Measurements from ENCODE around the gene MAGI2.

MAGI2 gene

DNA sequence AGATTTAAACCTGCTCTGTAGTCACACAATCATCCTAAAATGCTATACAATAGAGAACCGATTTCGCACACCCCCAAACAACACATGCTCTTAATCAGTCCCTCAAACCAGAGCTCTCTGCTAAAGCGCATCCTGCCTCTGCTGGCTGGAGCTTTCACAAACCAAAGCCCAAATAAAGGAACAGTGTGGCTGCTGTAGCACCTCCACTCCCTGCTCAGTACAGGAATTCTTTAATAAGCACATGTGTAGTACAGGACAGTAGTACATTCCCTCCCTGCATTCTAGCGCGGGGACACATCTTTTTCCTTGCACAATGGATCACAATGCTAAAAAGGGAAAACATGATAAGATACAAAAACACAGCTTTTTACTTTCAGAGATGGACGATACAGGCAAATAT, 684.6 kb downstream of the MAGI2 start:
- H3K27ac ChIP-seq, result no peak overlapping the region
- CTCF ChIA-PET, result no interaction called here
- TF ChIP-seq, protein P1, sequence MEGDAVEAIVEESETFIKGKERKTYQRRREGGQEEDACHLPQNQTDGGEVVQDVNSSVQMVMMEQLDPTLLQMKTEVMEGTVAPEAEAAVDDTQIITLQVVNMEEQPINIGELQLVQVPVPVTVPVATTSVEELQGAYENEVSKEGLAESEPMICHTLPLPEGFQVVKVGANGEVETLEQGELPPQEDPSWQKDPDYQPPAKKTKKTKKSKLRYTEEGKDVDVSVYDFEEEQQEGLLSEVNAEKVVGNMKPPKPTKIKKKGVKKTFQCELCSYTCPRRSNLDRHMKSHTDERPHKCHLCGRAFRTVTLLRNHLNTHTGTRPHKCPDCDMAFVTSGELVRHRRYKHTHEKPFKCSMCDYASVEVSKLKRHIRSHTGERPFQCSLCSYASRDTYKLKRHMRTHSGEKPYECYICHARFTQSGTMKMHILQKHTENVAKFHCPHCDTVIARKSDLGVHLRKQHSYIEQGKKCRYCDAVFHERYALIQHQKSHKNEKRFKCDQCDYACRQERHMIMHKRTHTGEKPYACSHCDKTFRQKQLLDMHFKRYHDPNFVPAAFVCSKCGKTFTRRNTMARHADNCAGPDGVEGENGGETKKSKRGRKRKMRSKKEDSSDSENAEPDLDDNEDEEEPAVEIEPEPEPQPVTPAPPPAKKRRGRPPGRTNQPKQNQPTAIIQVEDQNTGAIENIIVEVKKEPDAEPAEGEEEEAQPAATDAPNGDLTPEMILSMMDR (conservative IDR thresholded peaks at IDR 0.05; ENCODE audit: low read depth), result no peak
- POLR2A ChIA-PET (ENCODE audit: low non-redundant PET), result no interaction called here
- DNase-seq (ENCODE audit: low spot score), result no peak

DNA sequence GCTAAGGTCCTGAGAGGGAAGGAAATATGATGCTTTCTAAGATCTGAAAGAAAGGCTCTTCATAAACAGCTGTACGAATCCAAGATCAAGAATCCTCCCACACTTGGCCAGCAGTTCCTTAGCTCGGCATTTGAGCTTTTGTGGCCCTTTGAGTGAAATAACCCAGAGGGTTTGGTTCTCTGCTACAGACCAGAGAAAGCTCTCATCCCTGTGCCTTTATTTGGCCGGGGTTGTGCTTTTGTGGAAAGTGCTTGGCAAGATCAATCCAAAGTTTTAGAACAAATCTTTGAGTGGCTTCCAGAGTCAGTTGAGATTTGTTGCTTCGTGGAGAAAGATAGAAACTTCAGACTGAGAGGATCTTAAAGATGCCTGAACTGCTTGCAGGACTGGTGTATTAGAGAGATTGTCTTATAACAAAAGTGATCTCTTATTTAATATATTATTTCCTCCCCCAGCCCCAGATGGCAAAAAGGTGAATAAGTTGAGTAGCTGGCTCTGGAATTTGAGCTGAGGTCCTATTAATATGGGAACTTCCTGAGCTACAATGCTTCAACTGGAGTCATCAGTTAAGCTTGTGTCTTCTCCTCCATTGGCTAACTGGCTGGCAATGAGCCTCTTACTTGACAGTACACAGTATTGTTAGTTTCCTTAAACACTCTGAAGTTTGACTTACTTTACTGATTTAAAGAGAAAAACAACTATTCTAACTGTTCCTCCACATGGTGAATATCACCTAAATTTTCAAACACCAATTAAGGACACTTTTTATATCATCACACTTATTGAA, 687.3 kb downstream of the MAGI2 start:
- no peak overlapping the region for H3K27ac ChIP-seq
- ChIA-PET POLR2A (ENCODE audit: low non-redundant PET) (no interaction called here), CTCF (no interaction called here)
- no peak for DNase-seq (ENCODE audit: low spot score)
- TF ChIP-seq, protein P1 (conservative IDR thresholded peaks at IDR 0.05; ENCODE audit: low read depth), result no peak

DNA sequence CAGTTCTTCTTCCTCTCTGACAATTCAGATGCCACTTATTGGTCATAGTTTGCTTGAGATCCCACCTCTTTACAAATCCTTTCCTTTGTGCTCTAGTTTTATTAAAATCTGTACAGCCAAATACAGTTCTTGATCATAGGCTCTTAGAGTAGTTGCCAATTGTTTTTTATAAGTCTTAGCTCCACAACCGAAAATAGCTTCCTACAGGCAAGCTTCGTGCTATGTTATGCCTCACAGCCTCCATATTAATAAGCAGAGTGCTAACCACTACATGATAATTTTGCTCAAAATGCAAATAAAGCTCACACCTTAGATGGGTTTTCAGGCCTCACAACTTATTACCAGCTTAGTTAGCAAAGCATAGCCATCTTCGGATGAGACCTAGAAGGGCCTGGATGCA, 688.9 kb downstream of the MAGI2 start:
- TF ChIP-seq, protein P1 (conservative IDR thresholded peaks at IDR 0.05; ENCODE audit: low read depth), result no peak
- DNase-seq (ENCODE audit: low spot score), result no peak
- H3K27ac ChIP-seq, result no peak overlapping the region
- CTCF ChIA-PET, result interaction anchor here (0.7 kb wide), 1 partner anchor 23 kb away, joined by 3 read pairs; no protein-coding TSS in a partner anchor
- POLR2A ChIA-PET (ENCODE audit: low non-redundant PET), result no interaction called here

DNA sequence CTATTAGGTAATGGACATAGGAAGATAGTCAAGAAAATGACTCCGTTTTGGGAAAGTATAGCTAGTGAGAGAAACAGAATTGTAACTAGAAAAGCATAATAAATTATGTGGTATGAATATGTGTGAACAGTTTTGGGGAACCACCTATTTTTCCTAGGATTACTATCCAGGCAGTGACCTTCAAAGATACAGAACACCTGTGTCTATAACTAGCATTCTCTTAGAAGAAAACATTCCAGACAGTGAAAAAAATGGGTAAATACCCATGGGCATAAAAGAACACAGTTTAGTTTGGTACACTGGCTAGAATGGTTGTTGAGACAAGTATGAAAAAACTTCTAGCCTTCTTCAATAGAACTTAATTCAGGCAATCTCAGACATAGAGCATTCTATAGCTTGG, 690.8 kb downstream of the MAGI2 start:
- POLR2A ChIA-PET (ENCODE audit: low non-redundant PET), result no interaction called here

DNA sequence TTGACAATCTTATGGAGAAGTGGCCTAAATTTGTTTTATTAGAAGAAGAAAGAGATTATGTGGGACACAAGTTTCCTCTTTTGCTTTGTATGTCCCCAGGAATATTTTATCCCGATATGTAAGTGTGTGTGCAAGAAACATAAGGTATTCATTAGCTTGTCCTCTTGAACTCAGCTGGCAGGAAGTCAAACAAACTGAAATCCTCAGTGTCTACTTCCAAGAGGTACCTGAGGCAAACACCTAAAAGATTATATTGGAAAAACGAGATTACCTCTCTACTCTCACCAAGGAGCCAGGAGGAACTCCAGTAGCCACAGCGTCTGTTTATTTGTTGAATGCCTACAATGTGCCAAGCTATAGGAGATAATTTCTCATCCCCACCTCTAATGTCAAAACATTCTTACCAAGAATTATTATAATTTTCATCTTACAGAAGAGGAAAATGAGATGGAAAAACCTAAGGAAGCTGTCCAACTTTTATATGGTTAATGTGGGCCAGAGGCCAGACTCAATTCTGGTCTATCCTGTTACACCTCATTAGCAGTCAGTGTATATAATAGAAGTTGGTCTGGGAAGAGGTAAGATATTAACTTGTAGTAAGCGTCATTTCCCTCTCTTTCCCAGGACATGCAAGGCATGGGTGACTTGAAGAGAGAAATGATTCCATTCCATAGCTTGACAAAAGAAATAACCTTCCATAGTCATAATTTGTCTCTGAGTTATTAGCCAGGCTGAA, 692.7 kb downstream of the MAGI2 start:
- TF ChIP-seq, protein P1 (conservative IDR thresholded peaks at IDR 0.05; ENCODE audit: low read depth), result no peak
- ChIA-PET CTCF (interaction anchor here (0.6 kb wide), 1 partner anchor 202 kb away, joined by 3 read pairs; no protein-coding TSS in a partner anchor), POLR2A (ENCODE audit: low non-redundant PET) (no interaction called here)
- DNase-seq (ENCODE audit: low spot score), result no peak
- no peak overlapping the region for H3K27ac ChIP-seq

More for the DNA sequence above, 690.8 kb downstream of the MAGI2 start:
- no peak overlapping the region for H3K27ac ChIP-seq
- TF ChIP-seq, protein P1 (conservative IDR thresholded peaks at IDR 0.05; ENCODE audit: low read depth), result no peak
- no peak for DNase-seq (ENCODE audit: low spot score)
- CTCF ChIA-PET, result no interaction called here

DNA sequence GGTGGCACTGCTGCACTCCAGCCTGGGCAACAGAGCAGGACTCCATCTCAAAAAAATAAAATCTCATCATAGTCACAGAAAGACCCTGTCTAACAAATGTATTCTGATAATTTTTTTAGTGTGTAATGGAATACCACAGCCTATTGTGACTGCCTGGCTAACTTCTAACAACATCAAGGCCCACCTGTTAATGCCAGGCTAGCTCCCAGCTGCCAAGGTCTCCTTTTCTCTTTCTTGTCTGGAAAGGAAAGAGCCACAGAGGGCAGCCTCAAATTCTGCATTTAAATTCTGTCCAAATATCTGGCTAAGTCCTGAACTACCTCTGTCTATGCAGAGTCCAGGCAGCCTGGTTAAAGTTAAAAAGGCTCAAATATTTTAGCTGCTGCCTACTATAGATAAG, 700.9 kb downstream of the MAGI2 start:
- POLR2A ChIA-PET (ENCODE audit: low non-redundant PET), result no interaction called here
- CTCF ChIA-PET, result no interaction called here
- no peak overlapping the region for H3K27ac ChIP-seq
- no peak for DNase-seq (ENCODE audit: low spot score)
- TF ChIP-seq, protein P1 (conservative IDR thresholded peaks at IDR 0.05; ENCODE audit: low read depth), result no peak
